HUDEP-2 (cell line): ENCODE results near the gene SPRR2E.
"Not testable (repeated sequence)": the region's sequence is repeated elsewhere in the genome, so short reads cannot be mapped to it uniquely, and the experiment has no call there.

Experiments used
- DNase-seq, 76 experiments: peaks; one replicate each; lab custom pipeline; 2025; ENCODE audit not compliant: unreplicated experiment in 76 of 76; lab: John Stamatoyannopoulos, UW

SPRR2E gene

GRCh38 chr1:153071511-153071910, 22.8 kb downstream of the SPRR2E start, which contains the start of gene SPRR2B:
Gene SPRR2B, minus strand, starts transcription at chr1:153071611. Its CDS starts 772 bp downstream, at chr1:153070839.
- no peak for DNase-seq

DNA sequence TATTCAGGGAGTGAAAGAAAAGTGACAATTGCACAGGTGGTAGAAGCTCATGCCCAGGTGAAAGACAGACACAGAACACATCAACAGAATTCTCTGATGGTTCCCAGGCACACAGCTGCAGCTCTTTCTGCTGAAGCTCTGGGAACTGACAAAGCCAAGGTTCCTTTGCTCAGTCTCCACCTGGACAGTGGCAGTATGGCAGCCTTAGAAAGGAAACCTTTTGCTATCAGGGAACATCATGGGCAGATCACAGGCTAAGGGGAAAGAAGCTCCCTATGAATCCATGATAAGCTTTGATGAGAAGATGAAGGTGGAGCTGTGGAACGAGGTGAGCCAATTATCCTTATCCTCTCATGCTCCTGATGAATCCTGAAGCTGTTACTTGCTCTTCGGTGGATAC, 24.1 kb downstream of the SPRR2E start:
- no peak for DNase-seq

DNA sequence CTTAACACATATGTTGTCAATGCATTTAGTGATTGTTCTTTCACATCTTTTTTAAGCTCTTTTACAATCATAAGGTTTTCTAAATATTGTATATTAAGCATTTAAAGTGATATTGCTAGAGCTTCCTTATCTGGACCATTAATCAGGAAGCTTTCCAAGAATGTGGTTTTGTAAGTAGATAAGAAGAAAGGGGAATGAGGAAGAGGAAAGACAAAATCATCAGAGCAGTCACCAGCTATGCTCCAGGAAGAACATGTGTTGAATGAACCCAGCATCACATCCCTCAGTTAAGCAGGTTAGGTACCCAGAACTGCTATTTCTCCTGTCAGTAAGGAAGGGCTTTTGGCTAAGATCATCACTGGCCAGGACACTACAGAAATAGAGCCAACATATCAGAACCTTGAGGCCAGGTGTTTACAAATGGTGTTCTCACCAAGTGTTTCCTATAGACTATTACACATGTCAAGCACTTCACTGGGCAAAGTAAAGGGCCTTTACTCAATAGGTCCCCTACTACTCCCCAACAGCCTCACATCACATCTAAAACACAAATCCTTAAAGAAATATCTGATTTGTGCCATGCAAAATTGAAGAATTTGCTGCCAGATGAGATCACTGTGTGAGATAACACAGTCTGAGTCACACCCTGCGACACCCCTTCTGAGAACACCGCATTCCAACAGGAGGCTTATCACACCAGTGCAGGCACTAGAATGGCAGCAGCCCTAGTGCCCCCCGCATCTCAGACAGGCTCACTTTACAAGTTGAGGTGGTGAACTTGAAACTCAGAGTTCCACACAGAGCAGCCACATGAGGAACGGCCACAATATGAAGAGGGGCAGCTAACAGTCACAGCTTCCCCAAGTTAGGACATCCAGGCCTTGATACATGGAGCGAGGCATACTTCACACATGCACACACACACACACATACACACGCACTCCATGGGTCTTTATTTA, 35.2 kb downstream of the SPRR2E start:
- peak in 74 of 76 experiments; percentile 25 to 97 (median 86) for DNase-seq

DNA sequence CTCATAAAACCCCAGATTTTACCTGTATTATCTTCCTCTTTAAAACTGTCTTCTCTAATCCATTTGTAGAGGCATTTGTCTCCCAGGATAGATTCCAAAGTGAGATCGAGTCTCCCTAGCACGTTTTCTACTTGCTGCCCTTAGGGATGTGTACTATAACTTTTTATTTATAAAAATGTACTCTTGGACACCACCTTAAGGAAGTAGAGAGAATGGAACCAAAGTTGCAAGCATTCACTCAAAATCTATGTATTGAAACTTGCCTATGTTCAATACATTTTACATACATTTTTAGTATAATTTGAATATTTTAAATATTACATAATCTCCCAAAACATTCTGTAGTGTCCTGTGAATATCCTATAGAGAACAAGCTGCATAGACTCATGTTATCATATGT, 36.2 kb downstream of the SPRR2E start:
- peak in 3 of 76 experiments; percentile 10 to 19 (median 17) for DNase-seq

GRCh38 chr1:153057375-153057774, 37.0 kb downstream of the SPRR2E start, which contains the start of gene SPRR2A:
Gene SPRR2A, minus strand, starts transcription at chr1:153057512. Its CDS starts 777 bp downstream, at chr1:153056735.
- no peak for DNase-seq

DNA sequence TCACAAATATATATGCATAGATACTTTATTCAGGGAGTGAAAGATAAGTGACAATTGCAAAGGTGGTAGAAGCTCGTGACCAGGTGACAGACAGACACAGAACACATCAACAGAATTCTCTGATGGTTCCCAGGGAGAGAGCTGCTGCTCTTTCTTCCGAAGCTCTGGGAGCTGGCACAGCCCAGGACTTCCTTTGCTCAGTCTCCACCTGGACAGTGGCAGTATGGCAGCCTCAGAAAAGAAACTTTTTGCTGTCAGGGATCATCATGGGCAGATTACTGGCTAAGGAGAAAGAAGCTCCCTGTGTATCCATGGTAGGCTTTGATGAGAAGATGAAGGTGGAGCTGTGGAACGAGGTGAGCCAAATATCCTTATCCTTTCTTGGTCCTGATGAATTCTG, 38.2 kb downstream of the SPRR2E start:
- not testable (repeated sequence) for DNase-seq

DNA sequence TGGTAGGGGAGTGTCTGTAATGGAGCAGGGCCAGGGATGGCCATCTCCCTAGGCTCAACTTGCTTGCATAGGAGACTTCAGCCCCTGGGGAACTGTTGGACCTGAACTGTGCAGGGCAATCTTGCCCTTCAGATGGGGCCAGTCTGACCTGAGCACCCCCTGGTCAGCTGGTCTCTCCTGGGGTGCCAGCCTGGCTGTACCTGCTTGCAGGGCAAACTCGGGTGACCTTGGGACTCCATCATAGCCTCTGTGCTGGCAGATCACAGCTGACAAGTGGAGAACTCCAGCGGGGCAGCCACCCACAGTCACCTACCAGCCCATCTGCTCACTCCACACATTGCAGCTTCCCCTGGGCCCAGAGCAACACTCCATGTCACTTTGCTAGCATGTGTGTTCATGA, 45.1 kb downstream of the SPRR2E start:
- DNase-seq = no peak
